ENCODE results near the gene NPC1L1. TPM values are rescaled to one million over a fixed set of nuclear protein-coding genes. Genes with fewer than 3 reads are reported as not detected.
A peak's percentile ranks its signal among the peaks of the same experiment; 100 is the strongest.

Gene NPC1L1
- total and polyA plus RNA-seq, 2 of the 13 experiments (the other 11 are each of a cell fraction or from before 2014, with no cell fraction given): 4.8 to 14.5 TPM

DNA sequence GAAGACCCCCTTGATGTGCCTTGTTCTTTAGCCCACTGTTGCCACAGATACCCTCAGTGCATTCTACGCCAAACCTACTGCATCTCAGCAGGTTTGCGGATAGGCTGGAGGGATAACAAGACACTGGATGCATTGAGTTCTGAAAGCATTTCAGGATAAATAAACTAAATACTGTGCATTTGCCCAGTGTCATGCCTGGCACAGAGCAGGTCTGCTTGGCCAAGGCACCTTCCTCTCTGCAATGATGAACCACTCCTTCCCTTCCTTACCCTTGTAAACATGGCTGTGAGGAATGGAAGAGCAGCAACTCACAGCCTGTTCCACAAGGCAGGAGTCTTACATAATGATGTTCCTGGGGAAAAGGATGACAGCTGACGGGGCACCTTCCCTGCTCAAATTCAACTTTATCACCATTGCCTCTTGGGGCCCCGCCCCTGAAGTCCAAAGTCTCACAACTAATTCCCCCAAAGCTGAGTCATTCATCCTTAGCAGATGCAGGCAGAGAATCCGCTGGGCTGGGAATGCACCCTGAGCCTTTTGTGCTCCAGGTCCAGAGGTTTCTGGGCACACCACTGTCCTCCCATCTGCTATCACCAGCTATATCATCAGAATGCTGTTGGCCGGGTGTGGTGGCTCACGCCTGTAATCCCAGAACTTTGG lies 21.0 kb upstream of the NPC1L1 start (continued):
- TF ChIP-seq HMGA1 (CRISPR knock-in tag; conservative IDR thresholded peaks at IDR 0.05) (no peak), SRY (CRISPR knock-in tag; IDR thresholded peaks at IDR 0.05) (no peak), TRIM24 (CRISPR knock-in tag; IDR thresholded peaks at IDR 0.05) (no peak), CHD2 (IDR thresholded peaks at IDR 0.05; ENCODE audit: low read depth, low read length) (no peak), PTBP1 (IDR thresholded peaks at IDR 0.05; ENCODE audit: low read depth, low read length, poor library complexity, severe bottlenecking) (no peak), BCL3 (CRISPR knock-in tag; IDR thresholded peaks at IDR 0.05) (no peak), TP53 (CRISPR knock-in tag; conservative IDR thresholded peaks at IDR 0.05) (no peak), MBD4 (IDR thresholded peaks at IDR 0.05; ENCODE audit: borderline replicate concordance, low read length) (no peak), ZNF572 (CRISPR knock-in tag; IDR thresholded peaks at IDR 0.05) (no peak), ISX (CRISPR knock-in tag; conservative IDR thresholded peaks at IDR 0.05) (no peak), ATF5 (CRISPR knock-in tag; IDR thresholded peaks at IDR 0.05; ENCODE audit: low read depth) (no peak), ZFAT (CRISPR knock-in tag; conservative IDR thresholded peaks at IDR 0.05) (no peak), AGO1 (IDR thresholded peaks at IDR 0.05; ENCODE audit: low read depth, low read length, poor library complexity, severe bottlenecking) (no peak), KMT2B (CRISPR knock-in tag; IDR thresholded peaks at IDR 0.05) (no peak), SNAI1 (CRISPR knock-in tag; IDR thresholded peaks at IDR 0.05; ENCODE audit: borderline replicate concordance) (no peak), KLF11 (CRISPR knock-in tag; IDR thresholded peaks at IDR 0.05) (no peak), NFKB2 (CRISPR knock-in tag; IDR thresholded peaks at IDR 0.05; ENCODE audit: borderline replicate concordance) (no peak), PLRG1 (conservative IDR thresholded peaks at IDR 0.05) (no peak), ZBTB34 (CRISPR knock-in tag; IDR thresholded peaks at IDR 0.05) (0 out of 2 replicates have a peak, but pooled peaks have one; percentile 46), ZSCAN25 (CRISPR knock-in tag; IDR thresholded peaks at IDR 0.05) (no peak), AGO2 (optimal IDR thresholded peaks at IDR 0.05; ENCODE audit: low read depth, low read length) (no peak), ZNF639 (CRISPR knock-in tag; conservative IDR thresholded peaks at IDR 0.05) (no peak), RFX1 (IDR thresholded peaks at IDR 0.05) (no peak), ARID3A (IDR thresholded peaks at IDR 0.05; ENCODE audit: low read depth, low read length) (peak; percentile 36; the same call in 1 of the 2 replicates), CCDC6 (CRISPR knock-in tag; IDR thresholded peaks at IDR 0.05) (peak; percentile 76), PAF1 (CRISPR knock-in tag; IDR thresholded peaks at IDR 0.05) (no peak; the same call in 1 of the 2 replicates), FOXM1 (CRISPR knock-in tag; IDR thresholded peaks at IDR 0.05) (no peak)

Measured in HepG2 (cell line).